GM18873 (cell line): ENCODE data around the gene DLL1.
A peak's percentile ranks its signal among the peaks of the same experiment; 100 is the strongest.

ENCODE experiments used
- ATAC-seq: cut with Tn5 transposase; IDR thresholded peaks from one replicate; pipeline ENCODE4 v1.9.1; 2021; ENCODE audit warnings: mild to moderate bottlenecking, moderate library complexity, moderate number of reproducible peaks; ENCODE audit not compliant: unreplicated experiment, low FRiP score

DLL1 gene

GRCh38 chr6:170283212-170284081 is 7.4 kb downstream of the DLL1 start:
- ATAC-seq, result no peak

- no peak for ATAC-seq
Measured at GRCh38 chr6:170282512-170283158, 8.2 kb downstream of the DLL1 start.

GRCh38 chr6:170281331-170282292 is 9.3 kb downstream of the DLL1 start:
- no peak for ATAC-seq

- no peak for ATAC-seq
Measured at GRCh38 chr6:170280689-170281045, 10.2 kb downstream of the DLL1 start.

GRCh38 chr6:170279977-170280688 is 10.7 kb downstream of the DLL1 start:
- ATAC-seq, result no peak

GRCh38 chr6:170279426-170279825 is 11.5 kb downstream of the DLL1 start:
- ATAC-seq, result no peak

- no peak for ATAC-seq
Measured at GRCh38 chr6:170278743-170279094, 12.2 kb downstream of the DLL1 start.

- no peak for ATAC-seq
Measured at GRCh38 chr6:170277893-170278742, 12.8 kb downstream of the DLL1 start.

- ATAC-seq, result no peak
Measured at GRCh38 chr6:170276369-170277057, 14.4 kb downstream of the DLL1 start.

GRCh38 chr6:170274713-170275560 is 15.9 kb downstream of the DLL1 start:
- ATAC-seq, result no peak

- ATAC-seq, result no peak
Measured at GRCh38 chr6:170273681-170274080, 17.2 kb downstream of the DLL1 start.

GRCh38 chr6:170273191-170273590 is 17.7 kb downstream of the DLL1 start:
- no peak for ATAC-seq

GRCh38 chr6:170272341-170273065 is 18.4 kb downstream of the DLL1 start:
- no peak for ATAC-seq

GRCh38 chr6:170271771-170272314 is 19.0 kb downstream of the DLL1 start:
- ATAC-seq, result peak; percentile 85

- no peak for ATAC-seq
Measured at GRCh38 chr6:170270984-170271593, 19.8 kb downstream of the DLL1 start.

GRCh38 chr6:170269846-170270541 is 20.9 kb downstream of the DLL1 start:
- ATAC-seq, result no peak
